ENCODE measurements around the gene RNF213. TPM values are rescaled to one million over a fixed set of nuclear protein-coding genes. Genes with fewer than 3 reads are reported as not detected.
A peak's percentile ranks its signal among the peaks of the same experiment; 100 is the strongest.

The RNF213 gene
- total RNA-seq, 1 experiment from 2014 or later: 71.4 TPM

DNA sequence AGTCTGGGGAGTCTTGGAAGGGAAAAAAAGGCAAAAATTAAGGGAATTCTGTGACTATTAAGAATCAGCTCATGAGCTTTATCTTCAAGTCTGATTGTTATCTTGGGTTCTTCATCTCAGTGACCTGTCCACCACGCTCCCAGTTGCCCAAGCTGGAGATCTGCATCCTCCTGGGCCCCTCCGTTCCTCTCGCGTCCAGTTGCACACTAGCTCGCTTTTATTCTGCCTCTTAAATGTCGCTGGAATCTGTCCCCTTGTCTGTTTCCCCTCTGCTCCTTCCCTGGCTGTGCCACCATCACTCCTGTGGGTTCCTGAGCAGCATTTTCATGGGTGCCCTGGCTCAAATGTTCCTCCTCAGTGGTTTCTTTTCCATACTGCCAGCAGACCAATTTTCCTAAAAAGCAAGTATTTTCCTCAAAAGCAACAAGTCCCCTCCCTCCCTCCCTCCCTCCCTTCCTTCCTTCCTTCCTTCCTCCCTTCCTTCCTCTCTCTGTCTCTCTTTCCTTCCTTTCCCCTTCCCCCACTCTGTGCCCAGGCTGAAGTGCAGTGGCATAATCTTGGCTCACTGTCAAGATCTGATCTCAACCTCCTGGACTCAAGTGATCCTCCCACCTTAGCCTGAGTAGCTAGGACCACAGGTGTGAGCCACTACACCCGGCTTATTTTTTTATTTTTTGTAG, 155.7 kb downstream of the RNF213 start:
- H4K20me1 ChIP-seq (ENCODE audit: low read length): no peaks in the 10 kb centered on the region
- H3K79me2 ChIP-seq (ENCODE audit: low read length): peaks cover 25% of the 10 kb centered on the region
- H3K4me2 ChIP-seq (ENCODE audit: low read length): peak overlapping the region; percentile 97
- no peak overlapping the region for H3K27ac ChIP-seq (ENCODE audit: low read length)
- intact Hi-C loops (cut with micrococcal nuclease): no loop called here
- ChIA-PET POLR2A (ENCODE audit: unreplicated experiment) (interaction anchor here (0.6 to 0.7 kb wide), 2 partner anchors 124 to 476 kb away, joined by 3 to 4 read pairs; no protein-coding TSS in a partner anchor), CTCF (no interaction called here)
- peaks cover 14% of the 10 kb centered on the region for H3K4me1 ChIP-seq (ENCODE audit: insufficient read depth, low read length)
- DNase-seq (no peak), ATAC-seq (no peak)
- BruUV-seq (replicated peaks): no TSS peak
- peak overlapping the region; percentile 94; the same call in 1 of the 2 replicates for H3K9ac ChIP-seq (ENCODE audit: low read length)
- no peaks in the 10 kb centered on the region for H3K27me3 ChIP-seq (ENCODE audit: low read length)
- no peaks in the 10 kb centered on the region for H3K9me3 ChIP-seq (ENCODE audit: low read length)
- H3F3A ChIP-seq (ENCODE audit: low read length, unreplicated experiment): no peaks in the 10 kb centered on the region
- peak overlapping the region; percentile 79 for H3K4me3 ChIP-seq (ENCODE audit: low read length)
- H3K36me3 ChIP-seq (ENCODE audit: low read depth, low read length): peaks cover 4% of the 10 kb centered on the region; the same call in 1 of the 2 replicates
- H2AFZ ChIP-seq (ENCODE audit: low read length): no peak overlapping the region
- no peak for TF ChIP-seq EZH2 (IDR thresholded peaks at IDR 0.05; ENCODE audit: low read length, unreplicated experiment)
- no peaks in the 10 kb centered on the region for H3K9me2 ChIP-seq (replicated peaks; ENCODE audit: low read length)

DNA sequence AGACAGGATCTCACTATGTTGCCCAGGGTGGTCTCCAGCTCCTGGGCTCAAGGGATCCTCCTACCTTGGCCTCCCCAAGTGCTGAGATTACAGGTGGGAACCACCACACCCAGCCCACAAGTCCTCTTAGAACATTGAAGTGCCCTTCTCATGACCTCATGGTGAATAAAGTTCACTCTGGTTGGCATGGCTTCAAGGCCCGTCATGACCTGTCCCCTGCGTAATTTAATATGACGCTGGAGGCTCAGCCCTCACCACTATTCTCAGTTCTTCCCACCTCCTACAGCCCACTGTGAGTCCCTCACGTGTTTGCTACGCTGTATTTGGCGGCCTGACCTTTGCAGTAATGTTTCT, 156.3 kb downstream of the RNF213 start:
- Histone ChIP-seq H3K79me2 (ENCODE audit: low read length) (peaks cover 25% of the 10 kb centered on the region), H3K9ac (ENCODE audit: low read length) (no peak overlapping the region), H3K4me1 (ENCODE audit: insufficient read depth, low read length) (peaks cover 14% of the 10 kb centered on the region), H3K9me3 (ENCODE audit: low read length) (no peaks in the 10 kb centered on the region), H4K20me1 (ENCODE audit: low read length) (no peaks in the 10 kb centered on the region), H3K4me3 (ENCODE audit: low read length) (no peak overlapping the region), H2AFZ (ENCODE audit: low read length) (no peak overlapping the region), H3F3A (ENCODE audit: low read length, unreplicated experiment) (no peaks in the 10 kb centered on the region), H3K4me2 (ENCODE audit: low read length) (no peak overlapping the region), H3K36me3 (ENCODE audit: low read depth, low read length) (peaks cover 4% of the 10 kb centered on the region; the same call in 1 of the 2 replicates), H3K9me2 (replicated peaks; ENCODE audit: low read length) (no peaks in the 10 kb centered on the region), H3K27me3 (ENCODE audit: low read length) (no peaks in the 10 kb centered on the region), H3K27ac (ENCODE audit: low read length) (no peak overlapping the region)
- TF ChIP-seq, protein P1, sequence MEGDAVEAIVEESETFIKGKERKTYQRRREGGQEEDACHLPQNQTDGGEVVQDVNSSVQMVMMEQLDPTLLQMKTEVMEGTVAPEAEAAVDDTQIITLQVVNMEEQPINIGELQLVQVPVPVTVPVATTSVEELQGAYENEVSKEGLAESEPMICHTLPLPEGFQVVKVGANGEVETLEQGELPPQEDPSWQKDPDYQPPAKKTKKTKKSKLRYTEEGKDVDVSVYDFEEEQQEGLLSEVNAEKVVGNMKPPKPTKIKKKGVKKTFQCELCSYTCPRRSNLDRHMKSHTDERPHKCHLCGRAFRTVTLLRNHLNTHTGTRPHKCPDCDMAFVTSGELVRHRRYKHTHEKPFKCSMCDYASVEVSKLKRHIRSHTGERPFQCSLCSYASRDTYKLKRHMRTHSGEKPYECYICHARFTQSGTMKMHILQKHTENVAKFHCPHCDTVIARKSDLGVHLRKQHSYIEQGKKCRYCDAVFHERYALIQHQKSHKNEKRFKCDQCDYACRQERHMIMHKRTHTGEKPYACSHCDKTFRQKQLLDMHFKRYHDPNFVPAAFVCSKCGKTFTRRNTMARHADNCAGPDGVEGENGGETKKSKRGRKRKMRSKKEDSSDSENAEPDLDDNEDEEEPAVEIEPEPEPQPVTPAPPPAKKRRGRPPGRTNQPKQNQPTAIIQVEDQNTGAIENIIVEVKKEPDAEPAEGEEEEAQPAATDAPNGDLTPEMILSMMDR (conservative IDR thresholded peaks at IDR 0.05; ENCODE audit: low read depth, low read length): no peak
- TF ChIP-seq EZH2phosphoT487 (IDR thresholded peaks at IDR 0.05; ENCODE audit: borderline replicate concordance, low read length): no peak
- TF ChIP-seq EZH2 (IDR thresholded peaks at IDR 0.05; ENCODE audit: low read length, unreplicated experiment): no peak
- POLR2A ChIA-PET (ENCODE audit: unreplicated experiment): no interaction called here
- CTCF ChIA-PET: no interaction called here
- ATAC-seq (no peak), DNase-seq (no peak)
- intact Hi-C loops (cut with micrococcal nuclease): no loop called here
- no TSS peak for BruUV-seq (replicated peaks)

DNA sequence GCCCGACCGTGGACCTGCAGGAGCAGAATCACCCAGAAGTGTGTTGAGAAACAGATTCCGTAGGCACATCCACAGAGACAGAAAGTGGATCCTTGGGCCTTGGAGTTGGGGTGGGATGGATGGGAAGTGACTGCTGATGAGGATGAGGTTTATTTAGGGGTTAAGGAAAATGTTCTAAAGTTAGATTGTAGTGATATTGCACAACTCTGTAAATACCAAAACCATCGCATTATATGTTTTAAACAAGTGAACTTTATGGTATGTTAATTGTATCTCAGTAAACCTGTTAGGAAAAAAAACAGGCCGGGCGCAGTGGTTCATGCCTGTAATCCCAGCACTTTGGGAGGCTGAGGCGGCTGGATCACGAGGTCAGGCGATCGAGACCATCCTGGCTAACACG, 157.9 kb downstream of the RNF213 start:
- no peak overlapping the region for H3K4me2 ChIP-seq (ENCODE audit: low read length)
- POLR2A ChIA-PET (ENCODE audit: unreplicated experiment): no interaction called here
- no peaks in the 10 kb centered on the region for H3K9me2 ChIP-seq (replicated peaks; ENCODE audit: low read length)
- peaks cover 10% of the 10 kb centered on the region for H3K4me1 ChIP-seq (ENCODE audit: insufficient read depth, low read length)
- H3K27me3 ChIP-seq (ENCODE audit: low read length): no peaks in the 10 kb centered on the region
- no peak overlapping the region for H3K4me3 ChIP-seq (ENCODE audit: low read length)
- H2AFZ ChIP-seq (ENCODE audit: low read length): no peak overlapping the region
- intact Hi-C loops (cut with micrococcal nuclease): no loop called here
- H3K79me2 ChIP-seq (ENCODE audit: low read length): peaks cover 25% of the 10 kb centered on the region
- no peak for DNase-seq
- BruUV-seq (replicated peaks): no TSS peak
- peaks cover 4% of the 10 kb centered on the region; the same call in 1 of the 2 replicates for H3K36me3 ChIP-seq (ENCODE audit: low read depth, low read length)
- H4K20me1 ChIP-seq (ENCODE audit: low read length): no peaks in the 10 kb centered on the region
- H3K9me3 ChIP-seq (ENCODE audit: low read length): no peaks in the 10 kb centered on the region
- H3K27ac ChIP-seq (ENCODE audit: low read length): no peak overlapping the region
- TF ChIP-seq, protein P1 (conservative IDR thresholded peaks at IDR 0.05; ENCODE audit: low read depth, low read length): no peak
- TF ChIP-seq EZH2 (IDR thresholded peaks at IDR 0.05; ENCODE audit: low read length, unreplicated experiment): no peak
- no peak for TF ChIP-seq EZH2phosphoT487 (IDR thresholded peaks at IDR 0.05; ENCODE audit: borderline replicate concordance, low read length)
- CTCF ChIA-PET: no interaction called here
- H3F3A ChIP-seq (ENCODE audit: low read length, unreplicated experiment): no peaks in the 10 kb centered on the region
- no peak for ATAC-seq
- no peak overlapping the region for H3K9ac ChIP-seq (ENCODE audit: low read length)
